HG03565 (cell line): ENCODE data around the gene C5orf63.
"Not testable (repeated sequence)": the region's sequence is repeated elsewhere in the genome, so short reads cannot be mapped to it uniquely, and the experiment has no call there.

Experiments used
- ATAC-seq: cut with Tn5 transposase; IDR thresholded peaks from one replicate; pipeline ENCODE4 v1.9.1; 2021; ENCODE audit warnings: mild to moderate bottlenecking, moderate library complexity; ENCODE audit not compliant: unreplicated experiment

Gene C5orf63

DNA sequence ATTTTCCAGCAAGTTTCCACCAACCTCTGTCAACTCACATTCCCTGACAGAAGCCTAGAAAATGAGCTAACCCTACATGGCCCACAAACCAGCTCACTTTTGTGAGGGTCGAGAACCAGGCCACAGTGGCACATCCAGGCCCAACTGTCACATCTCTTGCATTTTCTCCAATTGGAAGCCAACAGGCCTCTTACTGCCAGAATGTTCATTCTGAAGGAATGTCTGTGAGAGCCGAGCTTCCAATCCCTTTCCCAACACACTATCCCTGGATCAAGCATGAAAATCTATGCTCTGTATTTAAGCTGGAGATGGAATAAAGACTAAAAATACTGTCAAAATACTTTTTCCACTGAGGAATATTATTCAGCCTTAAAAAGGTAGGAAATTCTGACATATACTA is 62.9 kb downstream of the C5orf63 start:
- ATAC-seq: no peak

DNA sequence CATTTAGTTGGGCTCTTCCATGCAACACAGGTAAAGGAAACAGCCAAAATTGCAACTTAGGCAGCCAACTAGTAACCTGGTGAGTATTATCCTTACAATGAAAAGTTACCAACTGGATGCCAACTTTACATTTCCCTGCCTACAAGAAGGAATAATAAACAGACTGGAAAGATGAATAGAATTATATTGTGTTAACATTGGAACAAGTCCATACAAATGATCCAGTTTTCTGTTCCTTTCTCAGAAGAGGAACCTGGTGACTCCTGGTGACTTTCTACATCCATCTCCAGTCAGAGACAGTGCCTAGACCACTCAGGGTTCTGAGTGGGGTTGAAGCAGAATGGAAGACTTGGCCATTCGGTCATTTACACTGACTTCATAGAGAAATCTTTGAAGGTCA is 63.5 kb downstream of the C5orf63 start:
- ATAC-seq: no peak

DNA sequence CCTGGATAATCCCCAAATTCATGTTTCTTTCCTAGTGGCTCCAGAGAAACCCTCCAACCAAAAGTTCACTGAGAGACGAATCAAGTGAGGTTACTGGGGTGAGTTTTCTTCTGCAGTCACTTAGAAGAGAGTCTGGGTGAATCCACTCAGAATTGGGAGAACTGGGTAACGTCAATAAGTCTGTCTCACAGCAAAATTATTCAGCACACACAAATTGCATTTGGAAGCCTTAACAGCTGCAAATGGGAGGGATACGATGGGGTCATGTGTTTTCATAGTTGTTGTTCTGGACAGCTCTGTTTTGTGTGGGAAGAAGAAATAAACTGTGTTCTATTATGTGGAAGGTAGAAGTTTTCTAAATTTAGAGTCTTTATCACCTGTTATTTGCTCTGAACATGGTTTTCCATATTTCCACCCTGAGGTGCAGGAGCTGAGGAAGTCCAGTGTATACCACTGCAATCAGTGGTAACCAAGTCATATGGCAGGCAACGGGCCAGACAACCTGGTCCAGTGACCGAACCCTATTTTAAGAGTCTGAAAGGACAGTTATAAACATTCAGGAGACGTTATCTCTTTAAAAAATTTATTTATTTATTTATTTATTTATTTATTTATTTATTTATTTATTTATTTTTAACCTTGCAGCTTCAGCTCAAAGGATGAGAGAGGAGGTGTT is 64.9 kb downstream of the C5orf63 start:
- ATAC-seq: no peak

DNA sequence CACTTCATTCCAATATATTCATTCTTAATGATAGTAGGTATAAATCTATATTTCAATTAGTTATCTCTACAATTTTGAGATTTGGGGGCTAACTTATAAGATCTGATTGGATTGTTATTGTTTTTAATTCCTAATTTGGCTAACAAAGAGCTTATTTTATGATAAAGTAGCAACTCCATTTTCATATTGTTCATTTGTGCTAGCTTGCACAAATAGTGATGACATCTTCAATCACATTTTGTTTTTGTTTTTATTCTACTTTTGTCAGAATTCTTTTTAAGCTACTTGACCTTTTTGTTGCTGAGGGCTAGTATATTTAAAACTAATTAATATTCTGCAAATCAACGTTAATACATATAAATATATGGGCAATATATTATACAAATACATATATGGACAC is 65.8 kb downstream of the C5orf63 start:
- no peak for ATAC-seq

DNA sequence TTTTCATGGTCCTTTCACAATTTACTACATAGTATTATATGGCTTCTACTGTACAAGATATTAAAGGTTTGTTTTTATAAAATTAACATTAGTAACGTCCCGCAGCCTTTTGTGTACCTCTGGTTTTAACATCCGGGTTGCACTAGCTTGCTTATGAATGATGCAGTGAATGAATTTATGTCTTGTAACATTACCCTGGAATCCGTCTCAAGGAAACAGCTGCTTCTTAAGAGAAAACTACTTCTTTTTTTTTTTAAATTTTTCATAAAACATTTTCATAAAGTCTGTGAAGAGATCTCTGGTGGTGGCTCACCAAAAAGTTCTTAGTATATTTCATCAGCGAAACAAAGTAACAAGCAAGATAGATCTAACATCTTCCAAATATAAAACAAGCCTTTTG is 66.6 kb downstream of the C5orf63 start:
- ATAC-seq: no peak

DNA sequence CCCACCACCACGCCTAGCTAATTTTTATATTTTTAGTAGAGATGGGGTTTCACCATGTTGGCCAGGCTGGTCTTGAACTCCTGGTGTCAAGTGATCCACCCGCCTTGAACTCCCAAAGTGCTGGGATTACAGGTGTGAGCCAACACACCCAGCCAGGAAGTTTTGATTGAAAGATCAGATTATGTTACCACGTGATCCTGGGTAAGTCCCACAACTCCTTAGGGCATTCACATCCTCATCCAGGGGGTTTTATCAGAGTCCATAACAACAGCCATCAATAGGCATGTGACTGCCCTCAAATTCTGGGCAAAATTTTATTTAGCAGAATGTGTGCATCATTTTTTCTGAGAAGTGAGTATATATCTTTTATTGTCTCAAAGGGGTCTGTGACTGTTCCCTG is 68.0 kb downstream of the C5orf63 start:
- ATAC-seq: not testable (repeated sequence)

- no peak for ATAC-seq
These were observed 68.6 kb downstream of the C5orf63 start for GRCh38 chr5:127004721-127005120.

DNA sequence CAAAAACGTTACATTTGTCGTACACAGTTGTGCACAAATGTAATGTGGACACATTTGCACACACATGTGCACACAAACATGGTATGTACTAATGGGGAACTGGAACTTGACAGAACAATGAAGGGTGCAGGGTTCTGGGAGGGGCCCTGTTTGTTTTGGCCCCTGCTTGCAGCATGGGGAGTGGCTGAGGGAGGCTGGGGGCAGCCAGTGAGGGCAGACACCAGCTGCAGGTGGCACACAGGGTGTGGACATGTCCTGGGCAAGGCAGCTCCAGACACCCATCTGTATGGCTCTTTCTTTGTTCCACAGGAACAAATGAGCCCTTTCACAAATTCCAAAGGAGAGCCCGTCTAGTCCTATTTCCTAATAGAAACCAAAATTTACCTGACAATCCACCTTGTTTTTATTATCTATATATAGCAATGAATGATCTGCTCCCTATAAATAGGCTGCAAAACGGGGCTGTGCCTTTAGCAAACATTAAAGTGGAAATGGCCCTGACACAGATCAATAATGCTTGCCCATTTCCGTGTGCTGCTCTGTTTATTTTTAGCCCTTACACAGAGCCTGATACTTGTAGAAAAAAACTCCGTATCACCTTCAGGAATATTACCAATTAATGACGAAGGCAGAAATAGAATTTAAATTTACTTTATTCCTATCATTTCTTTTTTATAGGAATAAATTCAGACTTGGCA is 69.4 kb downstream of the C5orf63 start:
- ATAC-seq: no peak

DNA sequence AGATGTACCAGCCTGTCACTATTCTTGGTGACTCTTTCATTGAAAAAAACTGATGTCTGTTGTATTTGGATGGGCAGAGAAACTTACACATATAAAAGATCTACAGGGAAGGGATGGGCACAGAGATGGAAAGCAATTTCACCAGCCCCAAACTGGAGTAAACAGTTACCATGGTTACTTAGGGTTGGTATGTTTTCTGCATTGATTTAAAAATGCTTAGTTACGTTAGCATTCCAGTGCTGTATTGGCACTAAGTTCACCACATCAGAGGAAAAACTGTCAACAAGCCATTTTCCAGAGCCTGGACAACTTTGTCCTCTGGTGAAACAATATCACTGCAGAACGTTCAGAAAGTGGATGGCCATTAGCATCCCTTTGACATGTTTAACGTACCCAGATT is 70.9 kb downstream of the C5orf63 start:
- ATAC-seq: no peak

GRCh38 chr5:127001621-127002296 is 71.5 kb downstream of the C5orf63 start:
- ATAC-seq: no peak
